ENCODE measurements around the gene RAB34. TPM values are rescaled to one million over a fixed set of nuclear protein-coding genes. Genes with fewer than 3 reads are reported as not detected.
A peak's percentile ranks its signal among the peaks of the same experiment; 100 is the strongest.

RAB34 gene
- total and polyA plus RNA-seq, 9 of the 15 experiments (the other 6 are each of a cell fraction or from before 2014, with no cell fraction given), result 0.07 to 3.8 (median 0.46) TPM; not detected in 1

- H3K79me2 ChIP-seq (ENCODE audit: control insufficient read depth, insufficient read depth, low read length), result peaks cover 46% of the 10 kb centered on the region
- ATAC-seq, result peak; percentile 87
- peak; percentile 64 for TF ChIP-seq POLR2AphosphoS5 (IDR thresholded peaks at IDR 0.05; ENCODE audit: control insufficient read depth, insufficient read depth, low read depth, low read length)
- peak; percentile 67; the same call in 1 of the 2 replicates for TF ChIP-seq ETV5 (CRISPR knock-in tag; IDR thresholded peaks at IDR 0.05; ENCODE audit: low read depth)
- TF ChIP-seq CBX3 (IDR thresholded peaks at IDR 0.05; ENCODE audit: borderline replicate concordance in 1 of 2, low read length in 2 of 2), result peak in 1 of 2 experiments; percentile 82; a peak in 2 of 3 replicates
- peak; percentile 57 for TF ChIP-seq E2F8 (IDR thresholded peaks at IDR 0.05; ENCODE audit: low read depth, partially characterized antibody)
- peak; percentile 50; the same call in 1 of the 2 replicates for TF ChIP-seq SMAD3 (CRISPR knock-in tag; conservative IDR thresholded peaks at IDR 0.05)
- TF ChIP-seq XRCC5 (IDR thresholded peaks at IDR 0.05; ENCODE audit: low read depth, low read length), result peak; percentile 98
- TF ChIP-seq ZNF354B (CRISPR knock-in tag; IDR thresholded peaks at IDR 0.05), result no peak
- TF ChIP-seq SMAD4 (CRISPR knock-in tag; conservative IDR thresholded peaks at IDR 0.05), result 0 out of 2 replicates have a peak, but pooled peaks have one; percentile 10
- TF ChIP-seq HINFP (tag; conservative IDR thresholded peaks at IDR 0.05; ENCODE audit: low read depth), result no peak
These were observed 32.7 kb upstream of the RAB34 start for GRCh38 chr17:28750178-28751047.

More at GRCh38 chr17:28750178-28751047, 32.7 kb upstream of the RAB34 start:
- H3K27ac ChIP-seq (ENCODE audit: extremely low read depth, low read depth, low read length), result peak overlapping the region; percentile 37; the same call in 2 of the 3 replicates
- DNase-seq (ENCODE audit: extremely low read depth in 1 of 4, low spot score in 3 of 4) (peak; percentile 80 to 98 (median 87)), FAIRE-seq (peak; percentile 99)
- H2AFZ ChIP-seq (ENCODE audit: low read depth, low read length), result no peak overlapping the region
- H4K20me1 ChIP-seq (replicated peaks; ENCODE audit: control insufficient read depth, insufficient read depth, low read length), result peaks cover 21% of the 10 kb centered on the region
- ChIA-PET CTCF (ENCODE audit: low intra/inter-chr PET ratio) (interaction anchor here (0.6 to 6.8 kb wide), 9 partner anchors 15 to 152 kb away, joined by 3 to 117 read pairs (median 4); partner anchors contain the start of genes DHRS13, NEK8 and TLCD1), POLR2A (interaction anchor here (0.6 to 17.4 kb wide), 22 partner anchors 8 to 201 kb away, joined by 3 to 367 read pairs (median 4); partner anchors contain the start of genes NEK8, PHF12, RPL23A and TLCD1)
- no peak overlapping the region for H3K4me3 ChIP-seq
- peaks cover 20 to 36% of the 10 kb centered on the region in 2 experiments for H3K4me1 ChIP-seq (replicated peaks in 1 of 2; ENCODE audit: control insufficient read depth in 2 of 2, insufficient read depth in 2 of 2, low read length in 2 of 2)
- in situ Hi-C loops (cut with MboI) (no loop called here), intact Hi-C loops (cut with micrococcal nuclease) (loop anchor here (1.0 kb wide), 1 partner anchor 23 kb away; no protein-coding TSS in a partner anchor)
- H3K9me1 ChIP-seq (ENCODE audit: control insufficient read depth, insufficient read depth, low read length), result peaks cover under 1% of the 10 kb centered on the region
- H3K9me3 ChIP-seq (replicated peaks; ENCODE audit: control insufficient read depth, insufficient read depth, low read depth, low read length), result no peaks in the 10 kb centered on the region
- H3K27me3 ChIP-seq (ENCODE audit: control insufficient read depth in 2 of 2, insufficient read depth in 2 of 2, low read length in 2 of 2), result no peaks in the 10 kb centered on the region
- 27% methylated on average over 20 of the region's 20 CpGs for whole genome bisulfite sequencing (ENCODE audit: insufficient coverage, low coverage, missing lambda C conversion rate)
- H3K4me2 ChIP-seq (ENCODE audit: insufficient read depth, low read length), result peak overlapping the region; percentile 22
- TSS peak; percentile 13 for BruUV-seq (replicated peaks)
- peak overlapping the region; percentile 9 to 49; a peak in 1 of 4 replicates for H3K9ac ChIP-seq (ENCODE audit: insufficient read depth in 1 of 2, low read depth in 2 of 2, low read length in 2 of 2)
- H3K36me3 ChIP-seq (ENCODE audit: control insufficient read depth, insufficient read depth, low read length), result peaks cover 68% of the 10 kb centered on the region
